HG02571 (cell line): Measurements from ENCODE around the gene IRF2.
A peak's percentile ranks its signal among the peaks of the same experiment; 100 is the strongest.

Source experiments
- ATAC-seq: cut with Tn5 transposase; IDR thresholded peaks from one replicate; pipeline ENCODE4 v1.9.1; 2021; ENCODE audit warnings: mild to moderate bottlenecking, moderate library complexity; ENCODE audit not compliant: unreplicated experiment

The IRF2 gene

GRCh38 chr4:184410748-184411147 is 63.6 kb downstream of the IRF2 start:
- ATAC-seq, result no peak

- ATAC-seq, result no peak
These were observed 64.2 kb downstream of the IRF2 start for GRCh38 chr4:184409911-184410692.

GRCh38 chr4:184409502-184409901 is 64.8 kb downstream of the IRF2 start:
- ATAC-seq, result no peak

GRCh38 chr4:184408684-184409081 is 65.7 kb downstream of the IRF2 start:
- ATAC-seq, result no peak

GRCh38 chr4:184408021-184408683 is 66.2 kb downstream of the IRF2 start:
- ATAC-seq, result no peak

- no peak for ATAC-seq
These were observed 67.4 kb downstream of the IRF2 start for GRCh38 chr4:184406958-184407391.

GRCh38 chr4:184404047-184404446 is 70.3 kb downstream of the IRF2 start:
- ATAC-seq, result no peak

- no peak for ATAC-seq
These were observed 71.0 kb downstream of the IRF2 start for GRCh38 chr4:184403384-184403781.

GRCh38 chr4:184402740-184403383 is 71.5 kb downstream of the IRF2 start:
- ATAC-seq, result no peak

- ATAC-seq, result no peak
These were observed 72.1 kb downstream of the IRF2 start for GRCh38 chr4:184402239-184402638.

GRCh38 chr4:184401397-184402171 is 72.8 kb downstream of the IRF2 start:
- no peak for ATAC-seq

GRCh38 chr4:184400891-184401290 is 73.5 kb downstream of the IRF2 start:
- ATAC-seq, result no peak

- no peak for ATAC-seq
These were observed 73.9 kb downstream of the IRF2 start for GRCh38 chr4:184400375-184400870.

- no peak for ATAC-seq
These were observed 74.8 kb downstream of the IRF2 start for GRCh38 chr4:184399512-184399908.

- no peak for ATAC-seq
These were observed 75.4 kb downstream of the IRF2 start for GRCh38 chr4:184398741-184399511.

- ATAC-seq, result no peak
These were observed 76.7 kb downstream of the IRF2 start for GRCh38 chr4:184397516-184398163.

- no peak for ATAC-seq
These were observed 77.5 kb downstream of the IRF2 start for GRCh38 chr4:184396570-184397515.

GRCh38 chr4:184395971-184396391 is 78.4 kb downstream of the IRF2 start:
- ATAC-seq, result peak; percentile 68
